ELR (cell line): ENCODE results near the gene RBM46.

ENCODE experiments used
- DNase-seq: peaks from one replicate; pipeline ENCODE4 v3.0.0-alpha.2; 2015; ENCODE audit warnings: low read depth

The RBM46 gene

GRCh38 chr4:154781126-154781982, at the start of gene RBM46:
RBM46 (plus strand) TSS chr4:154781272; CDS start chr4:154796753, 15,481 bp downstream.
- DNase-seq: no peak

- no peak for DNase-seq
Observed at GRCh38 chr4:154731756-154732155, 49.3 kb upstream of the RBM46 start.

- no peak for DNase-seq
Observed at GRCh38 chr4:154732669-154733068, 48.4 kb upstream of the RBM46 start.

GRCh38 chr4:154736770-154737169, 44.3 kb upstream of the RBM46 start:
- no peak for DNase-seq

GRCh38 chr4:154738426-154738825, 42.6 kb upstream of the RBM46 start:
- DNase-seq: peak; percentile 16

- DNase-seq: no peak
Observed at GRCh38 chr4:154739111-154739510, 42.0 kb upstream of the RBM46 start.

- DNase-seq: no peak
Observed at GRCh38 chr4:154740462-154740861, 40.6 kb upstream of the RBM46 start.

GRCh38 chr4:154741131-154741665, 39.9 kb upstream of the RBM46 start:
- DNase-seq: no peak

GRCh38 chr4:154741922-154742850, 38.9 kb upstream of the RBM46 start:
- DNase-seq: peak; percentile 16

GRCh38 chr4:154743683-154744340, 37.3 kb upstream of the RBM46 start, which contains the start of gene LRAT:
LRAT (plus strand) TSS chr4:154744000; CDS start chr4:154744327, 327 bp downstream.
- no peak for DNase-seq

GRCh38 chr4:154744341-154744926, 36.6 kb upstream of the RBM46 start:
- DNase-seq: no peak

- DNase-seq: no peak
Observed at GRCh38 chr4:154757713-154758112, 23.4 kb upstream of the RBM46 start.

GRCh38 chr4:154760895-154761294, 20.2 kb upstream of the RBM46 start:
- no peak for DNase-seq

GRCh38 chr4:154778264-154778663, 2.8 kb upstream of the RBM46 start:
- no peak for DNase-seq

GRCh38 chr4:154779362-154779947, 1.6 kb upstream of the RBM46 start:
- peak; percentile 51 for DNase-seq

GRCh38 chr4:154781983-154782293, 866 bp downstream of the RBM46 start:
- no peak for DNase-seq

- peak; percentile 61 for DNase-seq
Observed at GRCh38 chr4:154807042-154807630, 26.1 kb downstream of the RBM46 start.

GRCh38 chr4:154818230-154818629, 37.2 kb downstream of the RBM46 start:
- no peak for DNase-seq

- DNase-seq: peak; percentile 62
Observed at GRCh38 chr4:154822775-154823174, 41.7 kb downstream of the RBM46 start.

GRCh38 chr4:154836030-154836429, 55.0 kb downstream of the RBM46 start:
- DNase-seq: no peak

GRCh38 chr4:154836513-154836912, 55.4 kb downstream of the RBM46 start:
- no peak for DNase-seq
